ES-I3 (cell line): ENCODE measurements around the gene STARD6.

Experiments used
- H3K36me3 ChIP-seq: 2 replicates; pipeline ENCODE4 v1.6.1; 2013; ENCODE audit warnings: mild to moderate bottlenecking, low read length, control low read depth, moderate library complexity; ENCODE audit not compliant: insufficient read depth
- H3K4me1 ChIP-seq: 2 replicates; pipeline ENCODE4 v1.6.1; 2013; ENCODE audit warnings: mild to moderate bottlenecking, control low read depth, low read length; ENCODE audit not compliant: insufficient read depth
- H3K9ac ChIP-seq: 2 replicates; pipeline ENCODE4 v1.6.1; 2013; ENCODE audit warnings: low read depth, mild to moderate bottlenecking, low read length, moderate library complexity
- H3K9me3 ChIP-seq: 2 replicates; pipeline ENCODE4 v1.6.1; 2013; ENCODE audit warnings: mild to moderate bottlenecking, low read length, moderate library complexity; ENCODE audit not compliant: control insufficient read depth, insufficient read depth

STARD6 gene

GRCh38 chr18:54382076-54382475 is 24.4 kb upstream of the STARD6 start:
- Histone ChIP-seq H3K9me3 (no peaks in the 10 kb centered on the region), H3K4me1 (0 out of 2 replicates have a peak, but pooled peaks cover 8% of the 10 kb centered on the region), H3K36me3 (0 out of 2 replicates have a peak, but pooled peaks cover 2% of the 10 kb centered on the region), H3K9ac (no peak overlapping the region)

DNA sequence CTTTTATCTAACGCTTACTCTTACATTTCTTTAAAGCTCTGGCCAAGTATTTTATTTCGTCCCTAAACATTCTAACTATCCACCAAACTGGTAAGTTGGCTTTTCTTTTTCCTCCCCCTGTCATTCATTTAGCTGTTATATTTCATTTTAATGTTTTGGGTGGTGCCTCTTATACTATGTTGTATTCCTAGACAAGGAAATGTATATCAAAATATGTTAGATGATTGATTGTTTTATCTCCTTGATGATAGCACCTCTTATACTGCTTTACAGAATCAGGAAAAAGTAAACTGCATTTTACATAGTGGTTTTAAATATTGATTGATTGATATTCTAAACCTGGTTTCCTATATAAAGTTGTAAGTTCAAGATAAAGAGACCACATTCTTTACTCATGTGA is 24.0 kb upstream of the STARD6 start:
- Histone ChIP-seq H3K4me1 (0 out of 2 replicates have a peak, but pooled peaks cover 8% of the 10 kb centered on the region), H3K9me3 (no peaks in the 10 kb centered on the region), H3K36me3 (0 out of 2 replicates have a peak, but pooled peaks cover 2% of the 10 kb centered on the region), H3K9ac (no peak overlapping the region)

GRCh38 chr18:54378057-54378456 is 20.4 kb upstream of the STARD6 start:
- Histone ChIP-seq H3K36me3 (peaks cover 6% of the 10 kb centered on the region; the same call in 1 of the 2 replicates), H3K4me1 (no peaks in the 10 kb centered on the region), H3K9ac (no peak overlapping the region), H3K9me3 (no peaks in the 10 kb centered on the region)

- Histone ChIP-seq H3K9ac (no peak overlapping the region), H3K36me3 (peaks cover 7% of the 10 kb centered on the region), H3K9me3 (no peaks in the 10 kb centered on the region), H3K4me1 (no peaks in the 10 kb centered on the region; the same call in 1 of the 2 replicates)
Observed at GRCh38 chr18:54360406-54360805, 2.7 kb upstream of the STARD6 start.

GRCh38 chr18:54359233-54359632 is 1.6 kb upstream of the STARD6 start:
- Histone ChIP-seq H3K36me3 (peaks cover 7% of the 10 kb centered on the region), H3K9me3 (no peaks in the 10 kb centered on the region), H3K9ac (peak overlapping the region; percentile 79; the same call in 1 of the 2 replicates), H3K4me1 (no peaks in the 10 kb centered on the region; the same call in 1 of the 2 replicates)

DNA sequence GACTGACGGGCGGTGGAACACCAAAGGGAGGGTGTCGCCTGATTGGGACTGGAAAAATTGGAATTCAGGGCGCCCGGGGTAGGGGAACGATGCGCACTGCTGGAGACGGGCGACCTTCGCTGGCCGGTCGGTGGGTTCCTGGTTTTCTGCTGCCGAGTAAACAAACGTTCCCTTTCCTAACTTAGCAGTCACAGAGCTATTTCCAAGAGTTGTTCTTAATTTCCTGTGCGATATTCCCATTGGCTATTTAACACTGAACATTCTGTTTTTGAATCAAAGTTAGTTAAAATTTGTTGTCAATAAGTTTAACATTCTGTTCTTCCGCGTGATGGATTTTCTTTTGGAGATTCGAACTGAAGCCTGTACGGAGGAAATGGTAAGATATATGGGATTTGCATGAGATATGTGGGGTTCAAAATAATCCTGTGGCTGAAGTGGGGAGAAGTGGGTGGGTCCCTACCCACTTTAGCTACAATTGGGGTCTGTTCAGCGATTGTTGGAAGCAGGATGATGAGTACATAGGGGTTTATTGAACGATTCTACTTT is 910 bp upstream of the STARD6 start:
- Histone ChIP-seq H3K36me3 (peaks cover 7% of the 10 kb centered on the region), H3K4me1 (no peaks in the 10 kb centered on the region; the same call in 1 of the 2 replicates), H3K9ac (peak overlapping the region; percentile 79)

GRCh38 chr18:54357082-54357659 is 487 bp downstream of the STARD6 start:
- H3K9ac ChIP-seq, result peak overlapping the region; percentile 79
- H3K36me3 ChIP-seq, result peaks cover 7% of the 10 kb centered on the region
- no peaks in the 10 kb centered on the region; the same call in 1 of the 2 replicates for H3K4me1 ChIP-seq
- H3K9me3 ChIP-seq, result no peaks in the 10 kb centered on the region

More for the DNA sequence above, 910 bp upstream of the STARD6 start:
- H3K9me3 ChIP-seq, result no peaks in the 10 kb centered on the region

- H3K36me3 ChIP-seq, result no peaks in the 10 kb centered on the region
- H3K4me1 ChIP-seq, result no peaks in the 10 kb centered on the region
- no peak overlapping the region for H3K9ac ChIP-seq
- H3K9me3 ChIP-seq, result no peaks in the 10 kb centered on the region
Observed at GRCh38 chr18:54351186-54351585, 6.5 kb downstream of the STARD6 start.

- no peaks in the 10 kb centered on the region for H3K4me1 ChIP-seq
- H3K9ac ChIP-seq, result no peak overlapping the region
- no peaks in the 10 kb centered on the region for H3K36me3 ChIP-seq
- H3K9me3 ChIP-seq, result 0 out of 2 replicates have a peak, but pooled peaks cover 5% of the 10 kb centered on the region
Observed at GRCh38 chr18:54338230-54338629, 19.4 kb downstream of the STARD6 start.

- H3K4me1 ChIP-seq, result no peaks in the 10 kb centered on the region
- H3K9ac ChIP-seq, result no peak overlapping the region
- H3K9me3 ChIP-seq, result no peaks in the 10 kb centered on the region
- no peaks in the 10 kb centered on the region for H3K36me3 ChIP-seq
Observed at GRCh38 chr18:54335638-54336173, 22.0 kb downstream of the STARD6 start.

GRCh38 chr18:54330768-54331548 is 26.7 kb downstream of the STARD6 start:
- H3K36me3 ChIP-seq, result no peaks in the 10 kb centered on the region
- no peaks in the 10 kb centered on the region for H3K4me1 ChIP-seq
- H3K9ac ChIP-seq, result no peak overlapping the region
- no peaks in the 10 kb centered on the region for H3K9me3 ChIP-seq

GRCh38 chr18:54329787-54330186 is 27.9 kb downstream of the STARD6 start:
- no peaks in the 10 kb centered on the region for H3K4me1 ChIP-seq
- no peaks in the 10 kb centered on the region for H3K36me3 ChIP-seq
- H3K9me3 ChIP-seq, result no peaks in the 10 kb centered on the region
- H3K9ac ChIP-seq, result no peak overlapping the region

DNA sequence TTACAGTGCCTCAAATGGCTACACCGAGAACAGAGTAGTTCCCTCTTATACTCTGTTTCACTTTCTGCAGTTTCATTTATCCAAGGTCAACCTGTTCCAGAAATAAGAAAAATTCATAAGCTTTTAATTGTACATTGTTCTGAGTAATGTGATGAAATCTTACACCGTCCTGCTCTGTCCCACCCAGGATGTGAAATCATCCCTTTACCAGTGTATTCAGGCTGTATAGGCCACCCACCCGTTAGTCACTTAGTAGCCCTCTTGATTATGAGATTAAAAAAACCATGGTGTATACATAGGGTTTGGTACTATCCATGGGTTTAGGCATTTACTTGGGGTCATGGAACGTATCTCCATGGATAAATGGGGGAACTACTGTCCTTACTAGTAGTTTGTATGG is 29.8 kb downstream of the STARD6 start:
- Histone ChIP-seq H3K9me3 (no peaks in the 10 kb centered on the region), H3K4me1 (no peaks in the 10 kb centered on the region), H3K9ac (no peak overlapping the region), H3K36me3 (no peaks in the 10 kb centered on the region)

DNA sequence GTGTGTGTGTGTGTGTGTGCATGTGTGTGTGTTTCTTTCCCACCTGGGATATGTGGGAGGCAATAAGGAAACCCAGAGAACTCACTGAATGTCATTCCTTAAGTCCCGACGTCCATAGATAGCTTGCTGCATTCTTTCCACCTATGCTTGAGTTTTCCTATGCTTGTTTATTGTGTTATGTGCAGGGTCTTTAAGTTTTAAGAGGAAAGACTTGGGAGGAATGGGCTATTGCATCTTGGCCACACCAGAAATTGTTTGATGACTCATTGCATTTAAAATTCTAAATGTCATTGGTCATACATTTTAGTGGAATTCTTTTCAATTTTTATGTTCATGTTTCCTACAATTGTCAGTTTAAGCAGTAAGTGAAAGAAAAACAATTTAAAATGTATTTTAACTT is 33.7 kb downstream of the STARD6 start:
- Histone ChIP-seq H3K36me3 (no peaks in the 10 kb centered on the region), H3K9me3 (no peaks in the 10 kb centered on the region), H3K9ac (no peak overlapping the region), H3K4me1 (no peaks in the 10 kb centered on the region)
